Kasumi-1 (cell line): Measurements from ENCODE around the gene KIAA1614.
"Not testable (repeated sequence)": the region's sequence is repeated elsewhere in the genome, so short reads cannot be mapped to it uniquely, and the experiment has no call there.

Experiments used
- DNase-seq, 2 experiments: peaks; one replicate each; lab custom pipeline; 2025; lab: John Stamatoyannopoulos, UW

KIAA1614 gene

GRCh38 chr1:180941518-180942275 is 29.0 kb downstream of the KIAA1614 start:
- no peak for DNase-seq

GRCh38 chr1:180945151-180945550 is 32.5 kb downstream of the KIAA1614 start:
- no peak for DNase-seq

- no peak for DNase-seq
These were observed 32.9 kb downstream of the KIAA1614 start for GRCh38 chr1:180945551-180945950.

- no peak for DNase-seq
These were observed 33.4 kb downstream of the KIAA1614 start for GRCh38 chr1:180946056-180946455.

GRCh38 chr1:180946541-180947498 is 34.1 kb downstream of the KIAA1614 start:
- no peak for DNase-seq

GRCh38 chr1:180947499-180947885 is 34.8 kb downstream of the KIAA1614 start:
- DNase-seq = no peak

GRCh38 chr1:180947901-180948640 is 35.4 kb downstream of the KIAA1614 start:
- DNase-seq = no peak

GRCh38 chr1:180948641-180949615 is 36.2 kb downstream of the KIAA1614 start:
- no peak for DNase-seq

GRCh38 chr1:180949616-180950000 is 36.9 kb downstream of the KIAA1614 start:
- no peak for DNase-seq

- no peak for DNase-seq
These were observed 37.6 kb downstream of the KIAA1614 start for GRCh38 chr1:180950321-180950720.

- DNase-seq = no peak
These were observed 38.6 kb downstream of the KIAA1614 start for GRCh38 chr1:180951186-180951745.

- DNase-seq = no peak
These were observed 39.3 kb downstream of the KIAA1614 start for GRCh38 chr1:180951836-180952656.

GRCh38 chr1:180952657-180953013 is 39.9 kb downstream of the KIAA1614 start:
- DNase-seq = no peak

- DNase-seq = no peak
These were observed 40.8 kb downstream of the KIAA1614 start for GRCh38 chr1:180953291-180954004.

GRCh38 chr1:180954005-180954800 is 41.5 kb downstream of the KIAA1614 start:
- no peak for DNase-seq

- DNase-seq = no peak
These were observed 42.1 kb downstream of the KIAA1614 start for GRCh38 chr1:180954801-180955165.

- no peak for DNase-seq
These were observed 43.4 kb downstream of the KIAA1614 start for GRCh38 chr1:180956028-180956640.

GRCh38 chr1:180959620-180960019 is 46.9 kb downstream of the KIAA1614 start:
- DNase-seq = not testable (repeated sequence)
